H1 (cell line): ENCODE results near the gene JAG2. TPM values are rescaled to one million over a fixed set of nuclear protein-coding genes. Genes with fewer than 3 reads are reported as not detected.

Experiments
- CTCF ChIA-PET: fragments of 300-600 bp; sonication (Branson Sonifier 250); formaldehyde crosslinking; loops from one replicate; lab custom pipeline; 2021; ENCODE audit not compliant: partially characterized antibody; lab: Charles Lee
- POLR2A ChIA-PET: fragments of 300-600 bp; sonication (Branson Sonifier 250); formaldehyde crosslinking; loops from one replicate; lab custom pipeline; 2021; ENCODE audit warnings: inconsistent platforms; ENCODE audit not compliant: partially characterized antibody; lab: Charles Lee
- DNase-seq, 2 experiments: peaks; one replicate each; pipeline versions ENCODE4 v3.0.0 to v3.0.0-alpha.2; 2010 to 2022; ENCODE audit warnings: low spot score in 2 of 2, low read depth in 1 of 2, mixed read lengths in 1 of 2
- FAIRE-seq: peaks from 2 replicates; lab custom pipeline; 2011; peaks lifted over from hg19 to GRCh38; lab: Jason Lieb, UNC
- H2AFZ ChIP-seq: 2 replicates; pipeline ENCODE4 v1.8.1; 2012; ENCODE audit warnings: low read length, inconsistent platforms
- H2AK5ac ChIP-seq: 2 replicates; pipeline ENCODE4 v1.6.1; 2013; ENCODE audit warnings: low read depth, low read length
- H2BK120ac ChIP-seq: replicated peaks from 2 replicates; pipeline ENCODE3; 2013; ENCODE audit warnings: low read depth, low read length, inconsistent platforms
- H2BK12ac ChIP-seq: 2 replicates; pipeline ENCODE4 v1.6.1; 2013; ENCODE audit warnings: low read depth, low read length
- H2BK15ac ChIP-seq: 2 replicates; pipeline ENCODE4 v1.6.1; 2013; ENCODE audit warnings: low read length
- H2BK20ac ChIP-seq: 2 replicates; pipeline ENCODE4 v1.6.1; 2013; ENCODE audit warnings: low read length
- H2BK5ac ChIP-seq: 2 replicates; pipeline ENCODE4 v1.6.1; 2013; ENCODE audit warnings: low read depth, low read length
- H3K14ac ChIP-seq: 2 replicates; pipeline ENCODE4 v1.6.1; 2013; ENCODE audit warnings: inconsistent platforms; ENCODE audit not compliant: insufficient read length
- H3K18ac ChIP-seq: 2 replicates; pipeline ENCODE4 v1.6.1; 2013; ENCODE audit warnings: low read length; ENCODE audit errors: extremely low read depth
- H3K23ac ChIP-seq: 2 replicates; pipeline ENCODE4 v1.6.1; 2013; ENCODE audit warnings: inconsistent platforms; ENCODE audit not compliant: insufficient read length
- H3K23me2 ChIP-seq: 2 replicates; pipeline ENCODE4 v1.6.1; 2013; ENCODE audit warnings: low read depth, low read length
- H3K27ac ChIP-seq: 2 replicates; pipeline ENCODE4 v1.6.1; 2011; ENCODE audit warnings: low read depth, low read length, inconsistent platforms
- H3K27me3 ChIP-seq, 4 experiments: replicated peaks in 1 of 4; 1 replicate in 1 of 4; 2 replicates in 3 of 4; pipeline versions ENCODE4 v1.6.1 to v1.8.1; 2011 to 2013; ENCODE audit warnings: low read length in 3 of 4, mild to moderate bottlenecking in 3 of 4, inconsistent platforms in 2 of 4, mixed read lengths in 2 of 4, moderate library complexity in 1 of 4; ENCODE audit not compliant: control insufficient read depth in 3 of 4, insufficient read depth in 3 of 4; ENCODE audit errors: extremely low read depth in 1 of 4
- H3K36me3 ChIP-seq, 4 experiments: 2 replicates each; pipeline versions ENCODE4 v1.6.1 to v1.8.1; 2011 to 2013; ENCODE audit warnings: mild to moderate bottlenecking in 4 of 4, low read length in 3 of 4, moderate library complexity in 2 of 4, control low read depth in 1 of 4, inconsistent platforms in 1 of 4; ENCODE audit not compliant: insufficient read depth in 4 of 4, control insufficient read depth in 2 of 4
- H3K4ac ChIP-seq: replicated peaks from 2 replicates; pipeline ENCODE3; 2013; ENCODE audit warnings: low read length, low read depth, mixed read lengths, inconsistent platforms; ENCODE audit not compliant: insufficient read length
- H3K4me1 ChIP-seq, 4 experiments: replicated peaks in 1 of 4; 1 replicate in 1 of 4; 2 replicates in 3 of 4; pipeline versions ENCODE4 v1.6.1 to v1.8.1; 2011 to 2013; ENCODE audit warnings: low read length in 3 of 4, inconsistent platforms in 2 of 4, mixed read lengths in 1 of 4; ENCODE audit not compliant: insufficient read depth in 4 of 4, control insufficient read depth in 3 of 4
- H3K4me2 ChIP-seq, 2 experiments: 2 replicates each; pipeline versions ENCODE4 v1.6.1 to v1.8.1; 2011 to 2013; ENCODE audit warnings: low read depth in 2 of 2, low read length in 2 of 2, control low read depth in 1 of 2, inconsistent platforms in 1 of 2, mild to moderate bottlenecking in 1 of 2; ENCODE audit not compliant: insufficient read depth in 1 of 2
- H3K4me3 ChIP-seq, 4 experiments: fragments of 200-600, 300-600 bp in 1 of 4; sonication (generic), shearing (Covaris generic), sonication (Bioruptor Twin) in 1 of 4; 2 replicates each; pipeline versions ENCODE4 v1.5.1 to v1.8.1; 2011 to 2016; ENCODE audit warnings: low read length in 4 of 4, low read depth in 3 of 4, control low read depth in 2 of 4, inconsistent platforms in 2 of 4, mild to moderate bottlenecking in 2 of 4, mixed read lengths in 1 of 4, moderate library complexity in 1 of 4; ENCODE audit not compliant: insufficient read depth in 2 of 4; ENCODE audit errors: extremely low read depth in 1 of 4
- H3K56ac ChIP-seq: replicated peaks from 2 replicates; pipeline ENCODE3; 2013; ENCODE audit warnings: low read depth, mild to moderate bottlenecking, mixed read lengths, low read length, inconsistent platforms; ENCODE audit not compliant: insufficient read length
- H3K79me1 ChIP-seq: 2 replicates; pipeline ENCODE4 v1.6.1; 2013; ENCODE audit warnings: low read depth, low read length, control low read depth
- H3K79me2 ChIP-seq, 2 experiments: 2 replicates each; pipeline versions ENCODE4 v1.6.1 to v1.8.1; 2012 to 2013; ENCODE audit warnings: low read length in 2 of 2, mild to moderate bottlenecking in 2 of 2, inconsistent platforms in 1 of 2; ENCODE audit not compliant: insufficient read depth in 2 of 2, control insufficient read depth in 1 of 2
- H3K9ac ChIP-seq, 4 experiments: replicated peaks in 1 of 4; 1 replicate in 1 of 4; 2 replicates in 3 of 4; pipeline versions ENCODE4 v1.6.1 to v1.8.1; 2011 to 2013; ENCODE audit warnings: low read depth in 3 of 4, low read length in 3 of 4, control low read depth in 2 of 4, mild to moderate bottlenecking in 2 of 4, moderate library complexity in 2 of 4, inconsistent platforms in 1 of 4; ENCODE audit errors: extremely low read depth in 1 of 4
- H3K9me3 ChIP-seq, 2 experiments: 2 replicates each; pipeline versions ENCODE4 v1.6.1 to v1.8.1; 2012 to 2013; ENCODE audit warnings: mild to moderate bottlenecking in 2 of 2, moderate library complexity in 2 of 2, control low read depth in 1 of 2, inconsistent platforms in 1 of 2, low read depth in 1 of 2, low read length in 1 of 2, mixed read lengths in 1 of 2; ENCODE audit not compliant: insufficient read depth in 2 of 2
- H4K20me1 ChIP-seq, 2 experiments: replicated peaks in 1 of 2; 2 replicates each; pipeline versions ENCODE3 to v1.8.1; 2011 to 2013; ENCODE audit warnings: inconsistent platforms in 2 of 2, low read length in 2 of 2, mild to moderate bottlenecking in 1 of 2; ENCODE audit not compliant: insufficient read depth in 2 of 2, control insufficient read depth in 1 of 2
- H4K5ac ChIP-seq: 2 replicates; pipeline ENCODE4 v1.6.1; 2013; ENCODE audit warnings: low read length, low read depth, mixed read lengths, inconsistent platforms; ENCODE audit not compliant: insufficient read length
- H4K8ac ChIP-seq: 2 replicates; pipeline ENCODE4 v1.8.0; 2013; ENCODE audit warnings: mild to moderate bottlenecking, moderate library complexity, low read length, inconsistent platforms; ENCODE audit not compliant: insufficient read depth; ENCODE audit errors: extremely low read depth
- H4K91ac ChIP-seq: replicated peaks from 2 replicates; pipeline ENCODE3; 2013; ENCODE audit warnings: low read length, mixed read lengths, inconsistent platforms; ENCODE audit not compliant: insufficient read length
- CTCF ChIP-seq, 3 experiments: IDR thresholded peaks; 1 replicate in 2 of 3; 2 replicates in 1 of 3; pipeline versions ENCODE4 v1.5.1 to v1.6.1; 2011; ENCODE audit warnings: low read length in 3 of 3, mild to moderate bottlenecking in 3 of 3, inconsistent platforms in 2 of 3, low read depth in 1 of 3, moderate library complexity in 1 of 3; ENCODE audit not compliant: insufficient read depth in 1 of 3; ENCODE audit errors: control extremely low read depth in 1 of 3
- KDM4A ChIP-seq: IDR thresholded peaks from one replicate; pipeline ENCODE4 v1.7.1; 2012; ENCODE audit warnings: low read depth, mild to moderate bottlenecking, moderate library complexity, low read length, inconsistent platforms; ENCODE audit not compliant: severe bottlenecking
- WGBS, 2 experiments: shearing (Covaris generic) in 1 of 2; methylation state at CpG; one replicate each; pipeline versions ENCODE4 v1.1.6 to v1.1.7; 2013 to 2015; ENCODE audit warnings: low lambda C conversion rate in 2 of 2, mixed read lengths in 2 of 2, inconsistent platforms in 1 of 2, low coverage in 1 of 2, missing lambda C conversion rate in 1 of 2; ENCODE audit not compliant: insufficient replicate concordance in 2 of 2, insufficient coverage in 1 of 2, insufficient read length in 1 of 2; ENCODE audit errors: extremely low coverage in 1 of 2, missing lambda C conversion rate in 1 of 2; 5-methylcytosine and 5-hydroxymethylcytosine counted together
- polyA plus RNA-seq, 7 experiments: library from polyadenylated mRNA; depleted of rRNA in 3 of 7; stranded (reverse) in 5 of 7; unstranded in 2 of 7; fragments of >200 nt in 5 of 7; fragments of 200-250 nt in 2 of 7; gene quantifications; 1 replicate in 5 of 7; 2 replicates in 1 of 7; 4 replicates in 1 of 7; pipeline versions ENCODE4 v1.2.1 to v1.2.3, GENCODE V29; 2011 to 2013; ENCODE audit warnings: missing spikeins in 2 of 7, mixed read lengths in 2 of 7
- total RNA-seq: library from RNA; stranded (reverse); fragmentation: NEBNext Ultra II Directional; extraction: Animal tissue kit (Norgen Biotek cat#: 25700); gene quantifications from 2 replicates; pipeline ENCODE4 v1.2.1, GENCODE V29; 2021

JAG2 gene
- total and polyA plus RNA-seq, 2 of the 8 experiments (the other 6 are each of a cell fraction or from before 2014, with no cell fraction given): 2.8 to 6.2 TPM

- FAIRE-seq: no peak
- CTCF ChIA-PET: interaction anchor here (1.3 to 1.6 kb wide), 3 partner anchors 10 to 53 kb away, joined by 3 to 5 read pairs (median 4); no protein-coding TSS in a partner anchor
- TF ChIP-seq CTCF (IDR thresholded peaks at IDR 0.05; ENCODE audit: control extremely low read depth in 1 of 3, insufficient read depth in 1 of 3, low read depth in 1 of 3, low read length in 3 of 3): no peak
- TF ChIP-seq KDM4A: no peak
Measured at GRCh38 chr14:105117257-105117646, 51.3 kb downstream of the JAG2 start.

More at GRCh38 chr14:105117257-105117646, 51.3 kb downstream of the JAG2 start:
- no peaks in the 10 kb centered on the region for H3K36me3 ChIP-seq
- no peak overlapping the region for H4K5ac ChIP-seq
- H2BK15ac ChIP-seq: no peak overlapping the region
- H3K79me1 ChIP-seq: no peaks in the 10 kb centered on the region
- no peak overlapping the region for H4K91ac ChIP-seq
- H2BK120ac ChIP-seq: no peak overlapping the region
- H2BK20ac ChIP-seq: no peak overlapping the region
- H2AK5ac ChIP-seq: no peak overlapping the region
- H3K4ac ChIP-seq: no peak overlapping the region
- no peak overlapping the region for H3K4me3 ChIP-seq
- H3K14ac ChIP-seq: no peak overlapping the region
- WGBS, 2 experiments: 79% methylated on average over 2 of the region's 2 CpGs; no CpG with 5 or more reads in 1 of the 2 experiments
- no peak overlapping the region for H3K27ac ChIP-seq
- no peak overlapping the region for H3K23ac ChIP-seq
- no peak overlapping the region for H2AFZ ChIP-seq
- H3K9me3 ChIP-seq: peaks cover 19 to 24% of the 10 kb centered on the region in 2 experiments
- H4K8ac ChIP-seq: no peak overlapping the region
- H3K4me2 ChIP-seq: no peak overlapping the region
- H3K18ac ChIP-seq: no peak overlapping the region
- no peaks in the 10 kb centered on the region for H3K79me2 ChIP-seq
- no peaks in the 10 kb centered on the region for H4K20me1 ChIP-seq
- POLR2A ChIA-PET: no interaction called here
- no peak overlapping the region for H2BK12ac ChIP-seq
- no peak overlapping the region for H2BK5ac ChIP-seq
- H3K27me3 ChIP-seq: peaks cover 0 to 2% (median 0%) of the 10 kb centered on the region in 4 experiments; a peak in 1 of 7 replicates
- no peaks in the 10 kb centered on the region for H3K23me2 ChIP-seq
- H3K56ac ChIP-seq: no peak overlapping the region
- H3K9ac ChIP-seq: no peak overlapping the region
- no peak for DNase-seq
- no peaks in the 10 kb centered on the region for H3K4me1 ChIP-seq
